MCF 10A (cell line): Measurements from ENCODE around the gene CGNL1. TPM values are rescaled to one million over a fixed set of nuclear protein-coding genes. Genes with fewer than 3 reads are reported as not detected.

Experiments used
- BruUV-seq: library from RNA; stranded (reverse); fragments of 400-500 nt; replicated peaks from 2 replicates; lab custom pipeline; 2021; lab: Mats Ljungman, UMichigan
- CTCF ChIA-PET: fragments of 300-600 bp; sonication (Branson Sonifier 250); formaldehyde crosslinking; extraction: SDS; loops from one replicate; lab custom pipeline; 2021; ENCODE audit warnings: antibody characterized with exemption, inconsistent platforms; lab: Yijun Ruan, JAX
- POLR2A ChIA-PET: fragments of 300-600, 350-650 bp; sonication (Branson Sonifier 250); formaldehyde crosslinking; extraction: SDS; loops from one replicate; lab custom pipeline; 2020; ENCODE audit warnings: antibody characterized with exemption, inconsistent platforms; lab: Yijun Ruan, JAX
- DNase-seq: peaks from one replicate; pipeline ENCODE4 v3.0.0-alpha.2; 2018; ENCODE audit not compliant: unreplicated experiment
- H3K27ac Mint-ChIP-seq: one replicate; pipeline ENCODE4 v1.8.0; 2022; ENCODE audit warnings: mild to moderate bottlenecking, low read depth, mixed read lengths; ENCODE audit not compliant: unreplicated experiment
- H3K27me3 Mint-ChIP-seq: one replicate; pipeline ENCODE4 v1.8.0; 2022; ENCODE audit warnings: mixed read lengths; ENCODE audit not compliant: insufficient read depth, unreplicated experiment
- H3K36me3 Mint-ChIP-seq: one replicate; pipeline ENCODE4 v1.8.0; 2022; ENCODE audit warnings: mild to moderate bottlenecking, moderate library complexity, mixed read lengths; ENCODE audit not compliant: insufficient read depth, unreplicated experiment
- H3K4me1 Mint-ChIP-seq: one replicate; pipeline ENCODE4 v1.8.0; 2022; ENCODE audit warnings: mixed read lengths; ENCODE audit not compliant: insufficient read depth, unreplicated experiment
- H3K4me3 Mint-ChIP-seq: one replicate; pipeline ENCODE4 v1.8.0; 2022; ENCODE audit warnings: mild to moderate bottlenecking, moderate library complexity, mixed read lengths; ENCODE audit not compliant: unreplicated experiment
- H3K9me3 Mint-ChIP-seq: one replicate; pipeline ENCODE4 v1.8.0; 2022; ENCODE audit warnings: mixed read lengths; ENCODE audit not compliant: unreplicated experiment
- intact Hi-C: fragments of 100-400 bp; cut with micrococcal nuclease; formaldehyde crosslinking; loops from 2 replicates; pipeline ENCODE4 v1.14.1; 2022
- total RNA-seq: library from RNA; stranded (reverse); gene quantifications from 2 replicates; pipeline ENCODE4 v1.2.3, GENCODE V29; 2022
- TF ChIP-seq, protein P1 (sequence below): fragments of 200-600 bp; IDR thresholded peaks from one replicate; pipeline ENCODE4 v1.8.0; 2022; ENCODE audit warnings: antibody characterized with exemption, mild to moderate bottlenecking; ENCODE audit not compliant: unreplicated experiment

CGNL1 gene
- total RNA-seq, 1 experiment from 2014 or later, result 0.05 TPM

DNA sequence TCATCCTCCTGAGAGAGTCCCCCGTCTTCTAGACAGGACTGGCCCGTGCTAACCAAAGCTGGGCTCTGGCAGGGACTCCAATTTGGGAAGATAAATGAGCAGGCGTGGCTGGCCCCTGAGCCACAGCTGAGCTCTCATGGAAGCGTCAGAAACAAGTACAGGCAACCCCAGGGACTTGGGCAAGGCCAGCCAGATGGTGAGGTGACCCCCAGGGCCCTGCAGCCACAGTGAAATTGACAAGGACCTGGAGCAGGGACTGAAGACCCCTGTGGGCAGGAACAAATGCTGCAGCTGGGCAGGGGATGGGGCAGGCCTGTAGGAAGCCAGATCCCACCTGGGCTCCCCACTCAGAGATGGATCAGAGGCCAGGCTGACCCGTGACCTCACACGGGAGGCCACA is 32.8 kb upstream of the CGNL1 start:
- Mint-ChIP-seq H3K27ac (no peak overlapping the region), H3K27me3 (no peaks in the 10 kb centered on the region), H3K9me3 (no peaks in the 10 kb centered on the region), H3K36me3 (no peaks in the 10 kb centered on the region), H3K4me3 (no peak overlapping the region), H3K4me1 (no peaks in the 10 kb centered on the region)
- POLR2A ChIA-PET, result interaction anchor here (4.4 kb wide), 1 partner anchor 185 kb away, joined by 38 read pairs; no protein-coding TSS in a partner anchor
- BruUV-seq, result no TSS peak
- no peak for DNase-seq
- CTCF ChIA-PET, result interaction anchor here (0.6 to 11.7 kb wide), 6 partner anchors 11 to 200 kb away, joined by 3 to 400 read pairs (median 16); no protein-coding TSS in a partner anchor
- TF ChIP-seq, protein P1, sequence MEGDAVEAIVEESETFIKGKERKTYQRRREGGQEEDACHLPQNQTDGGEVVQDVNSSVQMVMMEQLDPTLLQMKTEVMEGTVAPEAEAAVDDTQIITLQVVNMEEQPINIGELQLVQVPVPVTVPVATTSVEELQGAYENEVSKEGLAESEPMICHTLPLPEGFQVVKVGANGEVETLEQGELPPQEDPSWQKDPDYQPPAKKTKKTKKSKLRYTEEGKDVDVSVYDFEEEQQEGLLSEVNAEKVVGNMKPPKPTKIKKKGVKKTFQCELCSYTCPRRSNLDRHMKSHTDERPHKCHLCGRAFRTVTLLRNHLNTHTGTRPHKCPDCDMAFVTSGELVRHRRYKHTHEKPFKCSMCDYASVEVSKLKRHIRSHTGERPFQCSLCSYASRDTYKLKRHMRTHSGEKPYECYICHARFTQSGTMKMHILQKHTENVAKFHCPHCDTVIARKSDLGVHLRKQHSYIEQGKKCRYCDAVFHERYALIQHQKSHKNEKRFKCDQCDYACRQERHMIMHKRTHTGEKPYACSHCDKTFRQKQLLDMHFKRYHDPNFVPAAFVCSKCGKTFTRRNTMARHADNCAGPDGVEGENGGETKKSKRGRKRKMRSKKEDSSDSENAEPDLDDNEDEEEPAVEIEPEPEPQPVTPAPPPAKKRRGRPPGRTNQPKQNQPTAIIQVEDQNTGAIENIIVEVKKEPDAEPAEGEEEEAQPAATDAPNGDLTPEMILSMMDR, result no peak
- intact Hi-C loops, result no loop called here

DNA sequence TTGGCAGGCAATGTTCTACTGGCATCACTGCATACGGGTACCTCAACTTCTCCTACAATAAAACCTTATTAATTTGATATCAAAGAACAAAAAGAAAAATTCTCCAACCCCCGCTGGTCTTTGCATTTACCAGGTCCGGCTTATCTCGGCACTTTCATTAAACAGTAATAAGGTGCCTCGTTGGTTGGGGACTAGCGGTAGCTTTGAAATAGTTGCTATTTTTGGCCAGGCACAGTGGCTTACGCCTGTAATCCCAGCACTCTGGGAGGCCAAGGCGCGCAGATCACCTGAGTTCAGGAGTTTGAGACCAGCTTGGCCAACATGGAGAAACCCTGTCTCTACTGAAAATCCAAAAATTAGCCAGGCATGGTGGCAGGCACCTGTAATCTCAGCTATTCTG is 32.0 kb upstream of the CGNL1 start:
- Mint-ChIP-seq H3K36me3 (no peaks in the 10 kb centered on the region), H3K27me3 (no peaks in the 10 kb centered on the region), H3K4me1 (no peaks in the 10 kb centered on the region), H3K9me3 (no peaks in the 10 kb centered on the region), H3K27ac (no peak overlapping the region), H3K4me3 (no peak overlapping the region)
- TF ChIP-seq, protein P1, result no peak
- no TSS peak for BruUV-seq
- DNase-seq, result no peak
- ChIA-PET CTCF (interaction anchor here (0.5 to 11.7 kb wide), 5 partner anchors 184 to 444 kb away, joined by 3 to 400 read pairs (median 4); no protein-coding TSS in a partner anchor), POLR2A (no interaction called here)
- intact Hi-C loops, result no loop called here

DNA sequence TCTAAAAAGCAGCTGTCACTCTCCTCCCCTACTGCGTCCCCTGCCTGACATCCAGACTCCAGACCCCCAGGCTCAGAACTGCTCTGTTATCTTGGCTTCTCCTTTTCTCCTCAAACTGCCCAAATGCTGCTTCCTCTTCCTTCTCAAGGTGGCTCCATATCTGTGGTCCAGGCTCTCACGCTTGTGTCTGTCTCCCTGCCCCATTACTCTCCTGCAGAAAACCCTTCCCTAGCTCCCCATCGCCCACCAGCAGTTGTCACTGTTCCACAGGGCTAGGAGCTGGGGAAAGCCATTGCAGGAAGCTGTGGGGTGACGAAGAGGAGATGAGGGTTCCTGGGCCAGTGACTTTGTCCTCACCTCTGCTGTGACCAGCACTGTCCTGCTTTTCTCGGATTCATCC is 30.7 kb upstream of the CGNL1 start:
- H3K4me1 Mint-ChIP-seq, result no peaks in the 10 kb centered on the region
- DNase-seq, result no peak
- ChIA-PET CTCF (interaction anchor here (0.5 to 11.7 kb wide), 9 partner anchors 102 to 901 kb away, joined by 3 to 400 read pairs (median 3); no protein-coding TSS in a partner anchor), POLR2A (no interaction called here)
- intact Hi-C loops, result no loop called here
- no peaks in the 10 kb centered on the region for H3K36me3 Mint-ChIP-seq
- no TSS peak for BruUV-seq
- no peak overlapping the region for H3K27ac Mint-ChIP-seq
- TF ChIP-seq, protein P1, result no peak
- no peaks in the 10 kb centered on the region for H3K9me3 Mint-ChIP-seq
- no peaks in the 10 kb centered on the region for H3K27me3 Mint-ChIP-seq
- H3K4me3 Mint-ChIP-seq, result no peak overlapping the region

DNA sequence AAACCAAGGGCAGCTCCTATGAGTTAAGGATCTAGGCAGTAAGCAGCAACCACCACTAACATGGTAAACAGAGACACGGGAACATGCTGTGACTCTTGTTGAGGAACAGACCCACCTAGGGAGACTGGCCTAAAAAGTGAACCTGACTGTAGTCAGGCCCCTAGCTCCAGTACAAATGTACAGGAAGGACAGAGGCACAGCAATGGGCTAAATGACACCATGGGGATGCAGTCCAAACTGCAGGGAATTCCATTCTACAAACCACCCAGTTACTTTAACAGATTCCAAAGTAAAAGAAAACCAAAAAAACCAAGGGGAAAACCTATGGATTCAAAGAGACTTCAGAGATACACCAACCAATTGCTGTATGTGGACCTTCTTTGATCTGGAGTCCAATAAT is 28.2 kb upstream of the CGNL1 start:
- no peaks in the 10 kb centered on the region for H3K9me3 Mint-ChIP-seq
- no peaks in the 10 kb centered on the region for H3K36me3 Mint-ChIP-seq
- no peaks in the 10 kb centered on the region for H3K4me1 Mint-ChIP-seq
- CTCF ChIA-PET, result interaction anchor here (0.5 to 11.7 kb wide), 3 partner anchors 59 to 719 kb away, joined by 3 to 400 read pairs (median 6); no protein-coding TSS in a partner anchor
- intact Hi-C loops, result no loop called here
- TF ChIP-seq, protein P1, result no peak
- POLR2A ChIA-PET, result no interaction called here
- no peak overlapping the region for H3K27ac Mint-ChIP-seq
- no peaks in the 10 kb centered on the region for H3K27me3 Mint-ChIP-seq
- DNase-seq, result no peak
- BruUV-seq, result no TSS peak
- no peak overlapping the region for H3K4me3 Mint-ChIP-seq
